ENCODE data around the gene IL7R. TPM values are rescaled to one million over a fixed set of nuclear protein-coding genes. Genes with fewer than 3 reads are reported as not detected.

Gene IL7R
- total and polyA plus RNA-seq, 10 of the 15 experiments (the other 5 are each of a cell fraction or from before 2014, with no cell fraction given), result 0.40 to 21.1 (median 0.85) TPM

DNA sequence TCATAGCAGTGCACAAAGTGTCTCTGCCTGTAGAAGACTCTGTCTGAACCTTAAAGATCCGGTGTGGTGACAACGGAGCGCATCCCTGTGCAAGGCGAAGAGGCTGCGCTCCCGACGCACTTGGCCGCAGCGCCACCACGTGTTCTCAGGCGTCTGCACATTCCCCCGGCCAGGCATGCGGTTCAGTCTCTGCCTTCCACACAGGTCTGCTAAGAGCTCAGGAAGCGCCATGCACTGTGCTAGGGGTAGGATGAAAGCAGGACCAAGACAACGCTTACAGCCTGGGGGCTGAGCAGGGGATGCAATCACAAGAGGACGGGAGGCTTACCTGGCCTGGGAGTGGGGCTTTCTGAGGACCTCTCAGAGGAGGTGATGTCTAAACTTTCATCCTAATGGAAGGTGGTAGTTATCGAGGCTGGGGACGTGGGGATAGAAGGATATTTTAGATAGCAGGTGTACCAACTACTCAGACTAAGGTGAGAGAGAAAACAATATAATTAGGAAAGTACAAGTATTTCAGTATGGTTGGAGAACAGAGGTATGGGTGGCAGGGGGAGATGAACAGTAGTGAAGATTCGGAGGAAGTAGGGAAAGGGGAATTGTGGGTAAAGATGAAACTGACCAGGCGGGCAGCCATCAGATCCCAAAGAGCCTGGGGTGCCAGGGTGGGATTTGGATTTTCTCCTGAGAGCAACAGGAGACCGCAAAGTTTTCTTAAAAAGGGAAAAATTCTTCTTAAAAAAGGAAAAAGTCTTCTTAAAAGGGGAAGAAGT, 68.4 kb downstream of the IL7R start:
- Histone ChIP-seq H3K27ac (ENCODE audit: control insufficient read depth, insufficient read depth) (no peak overlapping the region), H3K27me3 (replicated peaks in 1 of 2; ENCODE audit: control insufficient read depth in 2 of 2, insufficient read depth in 2 of 2, low read length in 1 of 2) (peaks cover 0 to 3% of the 10 kb centered on the region in 2 experiments; a peak in 2 of 4 replicates), H4K20me1 (ENCODE audit: control insufficient read depth, insufficient read depth) (no peaks in the 10 kb centered on the region), H3K79me2 (ENCODE audit: control insufficient read depth, insufficient read depth, low read length) (no peaks in the 10 kb centered on the region), H2AFZ (ENCODE audit: control insufficient read depth, low read depth, low read length) (peak overlapping the region; percentile 33), H3K4me1 (ENCODE audit: control insufficient read depth, insufficient read depth, low read length) (peaks cover 4% of the 10 kb centered on the region; the same call in 1 of the 2 replicates), H3K9me3 (replicated peaks; ENCODE audit: control insufficient read depth, insufficient read depth, low read length) (peaks cover 2% of the 10 kb centered on the region; the same call in 2 of the 3 replicates), H3K4me2 (ENCODE audit: control insufficient read depth, insufficient read depth) (peak overlapping the region; percentile 59), H3K36me3 (ENCODE audit: control insufficient read depth in 2 of 2, insufficient read depth in 2 of 2, low read length in 1 of 2) (no peaks in the 10 kb centered on the region), H3K4me3 (no peak overlapping the region), H3K9ac (ENCODE audit: control insufficient read depth, insufficient read depth, low read length) (no peak overlapping the region)
- ATAC-seq (peak; percentile 88), FAIRE-seq (peak; percentile 93), DNase-seq (ENCODE audit: low read depth, low spot score) (no peak)
- RAD21 ChIA-PET (ENCODE audit: unreplicated experiment), result interaction anchor here (0.6 to 5.6 kb wide), 42 partner anchors 17 to 834 kb away, joined by 3 to 128 read pairs (median 4); partner anchors contain the start of genes IL7R, PRLR and SPEF2
- intact Hi-C loops (cut with micrococcal nuclease; ENCODE audit: unreplicated experiment) (loop anchor here (2.0 to 10.0 kb wide), 4 partner anchors 72 to 836 kb away; no protein-coding TSS in a partner anchor), in situ Hi-C loops (cut with MboI) (loop anchor here (5.0 kb wide), 3 partner anchors 148 to 833 kb away; no protein-coding TSS in a partner anchor)
- no TSS peak for BruUV-seq (replicated peaks)
- CTCF ChIA-PET, result interaction anchor here (0.5 to 16.3 kb wide), 58 partner anchors 8 to 923 kb away, joined by 3 to 359 read pairs (median 4); partner anchors contain the start of gene PRLR
- WGBS (ENCODE audit: insufficient coverage, insufficient replicate concordance, low lambda C conversion rate, missing lambda C conversion rate), result 11% methylated on average over 21 of the region's 21 CpGs
- SMC1A ChIA-PET (ENCODE audit: uncharacterized antibody, unreplicated experiment), result interaction anchor here (0.6 to 13.1 kb wide), 22 partner anchors 19 to 489 kb away, joined by 3 to 276 read pairs (median 4); partner anchors contain the start of gene SPEF2
- POLR2A ChIA-PET, result interaction anchor here (0.6 to 1.1 kb wide), 2 partner anchors 148 to 833 kb away, joined by 3 read pairs; no protein-coding TSS in a partner anchor
- TF ChIP-seq, protein P1, sequence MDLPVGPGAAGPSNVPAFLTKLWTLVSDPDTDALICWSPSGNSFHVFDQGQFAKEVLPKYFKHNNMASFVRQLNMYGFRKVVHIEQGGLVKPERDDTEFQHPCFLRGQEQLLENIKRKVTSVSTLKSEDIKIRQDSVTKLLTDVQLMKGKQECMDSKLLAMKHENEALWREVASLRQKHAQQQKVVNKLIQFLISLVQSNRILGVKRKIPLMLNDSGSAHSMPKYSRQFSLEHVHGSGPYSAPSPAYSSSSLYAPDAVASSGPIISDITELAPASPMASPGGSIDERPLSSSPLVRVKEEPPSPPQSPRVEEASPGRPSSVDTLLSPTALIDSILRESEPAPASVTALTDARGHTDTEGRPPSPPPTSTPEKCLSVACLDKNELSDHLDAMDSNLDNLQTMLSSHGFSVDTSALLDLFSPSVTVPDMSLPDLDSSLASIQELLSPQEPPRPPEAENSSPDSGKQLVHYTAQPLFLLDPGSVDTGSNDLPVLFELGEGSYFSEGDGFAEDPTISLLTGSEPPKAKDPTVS (IDR thresholded peaks at IDR 0.05; ENCODE audit: low read depth, low read length), result no peak
- TF ChIP-seq STAT1 (conservative IDR thresholded peaks at IDR 0.05) (no peak), STAT3 (IDR thresholded peaks at IDR 0.05; ENCODE audit: low read depth, low read length) (no peak), KLF5 (IDR thresholded peaks at IDR 0.05; ENCODE audit: partially characterized antibody) (no peak), RBBP5 (conservative IDR thresholded peaks at IDR 0.05) (no peak), GATAD2B (conservative IDR thresholded peaks at IDR 0.05; ENCODE audit: low read depth) (no peak), YY1 (IDR thresholded peaks at IDR 0.05; ENCODE audit: low read depth, low read length) (peak; percentile 60), ZNF384 (IDR thresholded peaks at IDR 0.05; ENCODE audit: borderline replicate concordance, low read depth, low read length) (no peak), SMC3 (IDR thresholded peaks at IDR 0.05; ENCODE audit: borderline replicate concordance, low read length) (peak; percentile 86), SIX5 (IDR thresholded peaks at IDR 0.05; ENCODE audit: low read depth, low read length, severe bottlenecking) (no peak), KAT2A (conservative IDR thresholded peaks at IDR 0.05; ENCODE audit: control insufficient read depth, low read depth, low read length) (no peak), CBX3 (IDR thresholded peaks at IDR 0.05; ENCODE audit: borderline replicate concordance, low read depth) (no peak), PML (IDR thresholded peaks at IDR 0.05; ENCODE audit: low read length) (no peak), IKZF1 (conservative IDR thresholded peaks at IDR 0.05) (peak; percentile 21; the same call in 1 of the 2 replicates), HDGF (IDR thresholded peaks at IDR 0.05) (no peak), PAX8 (IDR thresholded peaks at IDR 0.05) (no peak), SMAD1 (IDR thresholded peaks at IDR 0.05; ENCODE audit: low read depth, partially characterized antibody) (no peak), MTA3 (IDR thresholded peaks at IDR 0.05; ENCODE audit: borderline replicate concordance, low read length) (no peak), SREBF1 (IDR thresholded peaks at IDR 0.05; ENCODE audit: low read length) (no peak), ZNF687 (IDR thresholded peaks at IDR 0.05) (0 out of 2 replicates have a peak, but pooled peaks have one; percentile 47)

Measured in GM12878 (cell line).